ENCODE results near the gene DCAF7.

Gene DCAF7

GRCh38 chr17:63524051-63524450, 26.2 kb upstream of the DCAF7 start:
- in situ Hi-C loops (cut with MboI; ENCODE audit: low sequenced_read_pairs), result no loop called here

GRCh38 chr17:63525190-63525946, 24.9 kb upstream of the DCAF7 start:
- in situ Hi-C loops (cut with MboI; ENCODE audit: low sequenced_read_pairs), result no loop called here

GRCh38 chr17:63526861-63527260, 23.4 kb upstream of the DCAF7 start:
- in situ Hi-C loops (cut with MboI; ENCODE audit: low sequenced_read_pairs), result no loop called here

- in situ Hi-C loops (cut with MboI; ENCODE audit: low sequenced_read_pairs), result no loop called here
These were observed 22.1 kb upstream of the DCAF7 start for GRCh38 chr17:63528183-63528582.

- in situ Hi-C loops (cut with MboI; ENCODE audit: low sequenced_read_pairs), result no loop called here
These were observed 20.3 kb upstream of the DCAF7 start for GRCh38 chr17:63529711-63530556.

GRCh38 chr17:63530557-63531021, 19.7 kb upstream of the DCAF7 start:
- in situ Hi-C loops (cut with MboI; ENCODE audit: low sequenced_read_pairs), result no loop called here

GRCh38 chr17:63531022-63531965, 19.0 kb upstream of the DCAF7 start:
- in situ Hi-C loops (cut with MboI; ENCODE audit: low sequenced_read_pairs), result no loop called here

- in situ Hi-C loops (cut with MboI; ENCODE audit: low sequenced_read_pairs), result no loop called here
These were observed 16.7 kb upstream of the DCAF7 start for GRCh38 chr17:63533433-63534077.

- in situ Hi-C loops (cut with MboI; ENCODE audit: low sequenced_read_pairs), result no loop called here
These were observed 16.2 kb upstream of the DCAF7 start for GRCh38 chr17:63534078-63534570.

GRCh38 chr17:63534816-63535455, 15.3 kb upstream of the DCAF7 start:
- in situ Hi-C loops (cut with MboI; ENCODE audit: low sequenced_read_pairs), result no loop called here

- in situ Hi-C loops (cut with MboI; ENCODE audit: low sequenced_read_pairs), result no loop called here
These were observed 14.6 kb upstream of the DCAF7 start for GRCh38 chr17:63535640-63536039.

- in situ Hi-C loops (cut with MboI; ENCODE audit: low sequenced_read_pairs), result no loop called here
These were observed 13.3 kb upstream of the DCAF7 start for GRCh38 chr17:63537001-63537400.

- in situ Hi-C loops (cut with MboI; ENCODE audit: low sequenced_read_pairs), result no loop called here
These were observed 12.1 kb upstream of the DCAF7 start for GRCh38 chr17:63537991-63538692.

GRCh38 chr17:63538693-63539595, 11.3 kb upstream of the DCAF7 start:
- in situ Hi-C loops (cut with MboI; ENCODE audit: low sequenced_read_pairs), result no loop called here

GRCh38 chr17:63540590-63540989, 9.7 kb upstream of the DCAF7 start:
- in situ Hi-C loops (cut with MboI; ENCODE audit: low sequenced_read_pairs), result no loop called here

GRCh38 chr17:63542218-63542545, 8.1 kb upstream of the DCAF7 start:
- in situ Hi-C loops (cut with MboI; ENCODE audit: low sequenced_read_pairs), result no loop called here

GRCh38 chr17:63542942-63543821, 7.1 kb upstream of the DCAF7 start:
- in situ Hi-C loops (cut with MboI; ENCODE audit: low sequenced_read_pairs), result no loop called here
